Measurements from ENCODE around the gene DOCK2.

DOCK2 gene

DNA sequence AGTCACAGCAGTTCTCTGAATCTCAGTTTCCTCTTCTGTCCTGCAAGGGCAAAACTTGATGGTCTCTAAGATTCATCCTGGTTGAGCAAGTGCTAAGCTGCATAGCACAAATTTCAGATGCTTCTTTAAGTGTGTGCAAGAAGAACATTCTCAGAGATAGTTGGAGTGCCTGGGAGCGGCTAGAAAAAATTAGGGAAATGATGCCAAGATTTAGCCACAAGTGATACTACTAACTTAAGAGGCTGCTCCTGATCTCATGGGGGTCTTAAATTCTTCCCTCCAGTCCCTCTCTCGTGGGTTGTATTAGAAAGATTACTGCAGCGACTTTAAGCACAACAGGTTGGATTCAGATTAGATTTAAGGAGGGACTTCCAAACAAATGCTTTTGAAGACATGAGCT lies 319.1 kb downstream of the DOCK2 start:
- DNase-seq = no peak

DNA sequence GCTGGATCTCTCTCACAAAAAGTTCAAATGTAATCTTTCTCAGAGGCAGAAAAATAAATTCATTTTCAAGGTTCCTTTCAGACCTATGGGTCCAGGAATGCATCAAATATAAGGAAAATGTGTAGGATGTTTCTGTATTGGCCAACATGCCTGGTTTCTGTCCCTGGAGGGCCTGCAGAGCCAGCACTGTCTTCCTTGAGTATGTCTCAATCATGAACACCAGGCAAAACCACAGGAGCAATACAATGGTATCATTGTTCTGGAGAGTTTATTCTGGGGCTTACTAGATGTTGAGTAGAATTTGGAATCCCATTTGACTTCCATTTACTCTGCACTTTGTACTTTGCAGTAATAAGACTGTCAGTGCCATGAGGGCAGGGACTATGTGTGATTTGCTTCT lies 319.7 kb downstream of the DOCK2 start:
- no peak for DNase-seq

DNA sequence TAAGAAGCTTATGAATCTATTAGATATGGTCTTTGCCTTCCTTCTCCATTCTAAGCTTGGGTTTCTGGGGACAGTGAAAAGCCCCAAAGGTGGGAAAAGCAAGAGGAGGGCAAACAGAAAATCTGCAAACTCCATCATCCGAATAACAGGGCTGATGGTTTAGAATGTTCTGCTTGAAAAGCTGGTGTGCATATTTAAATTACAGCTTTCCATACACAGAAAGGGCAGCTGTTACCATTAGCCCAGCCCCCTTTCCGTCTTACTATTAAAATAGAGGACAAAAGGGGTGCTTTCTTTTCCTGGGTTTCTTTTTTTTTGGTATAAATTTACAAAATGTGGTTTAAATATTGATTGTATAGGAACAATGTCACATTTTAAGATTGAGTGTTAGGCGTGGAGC lies 321.2 kb downstream of the DOCK2 start:
- no peak for DNase-seq

DNA sequence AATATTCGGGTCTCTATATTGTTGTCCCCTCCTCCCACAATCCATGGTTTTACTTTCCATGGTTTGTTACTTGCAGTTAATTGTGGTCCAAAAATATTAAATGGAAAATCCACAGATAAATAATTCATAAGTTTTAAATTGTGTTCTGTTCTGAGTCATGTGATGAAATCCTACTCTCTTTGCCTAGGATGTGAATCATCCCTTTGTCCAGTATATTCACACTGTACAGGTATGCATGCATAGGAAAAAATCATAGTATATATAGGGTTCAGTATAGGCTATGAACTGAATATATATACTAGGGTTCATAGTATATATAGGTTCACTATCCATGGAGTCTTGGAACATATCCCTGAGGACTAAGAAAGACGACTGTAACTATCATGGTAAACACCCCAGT lies 323.6 kb downstream of the DOCK2 start:
- DNase-seq = no peak

DNA sequence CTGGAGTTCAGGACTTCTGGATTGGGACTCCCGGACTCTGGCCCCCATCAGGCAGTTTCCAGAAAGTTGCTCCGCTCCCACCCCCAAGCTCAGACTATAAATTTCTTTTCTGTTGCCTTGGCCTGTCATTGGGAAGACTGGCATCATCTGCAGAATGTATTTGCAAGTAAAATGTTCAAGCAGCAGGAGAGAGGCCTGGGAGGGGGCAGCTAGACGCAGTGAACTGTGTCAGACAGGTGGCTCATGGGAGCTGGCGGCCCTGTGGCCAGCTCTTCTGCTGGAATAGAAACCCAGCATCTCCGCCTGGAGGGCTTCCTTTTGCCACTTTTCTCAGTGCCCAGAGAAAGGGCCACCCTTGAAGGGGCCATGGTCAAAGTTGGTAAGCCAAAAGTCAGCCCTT lies 327.2 kb downstream of the DOCK2 start:
- no peak for DNase-seq

DNA sequence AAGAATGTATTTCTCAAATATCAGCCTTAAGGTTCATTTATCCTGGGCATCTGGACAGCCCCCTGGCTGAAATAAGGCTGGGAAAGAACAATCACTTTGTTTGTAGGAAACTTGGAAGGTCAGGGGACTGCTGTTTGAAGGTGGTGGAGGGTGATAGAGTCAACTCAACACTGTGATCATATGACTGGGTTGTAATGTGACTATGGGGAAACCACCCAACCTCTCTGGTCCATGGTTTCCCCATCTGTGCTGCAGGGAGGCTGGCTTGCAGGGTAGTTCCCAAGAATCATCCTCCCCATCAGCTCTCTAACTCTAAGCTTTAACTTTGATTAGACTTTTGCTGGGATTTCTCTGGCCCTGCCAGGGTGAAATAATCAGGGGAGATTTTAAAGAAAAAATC lies 333.3 kb downstream of the DOCK2 start:
- no peak for DNase-seq

DNA sequence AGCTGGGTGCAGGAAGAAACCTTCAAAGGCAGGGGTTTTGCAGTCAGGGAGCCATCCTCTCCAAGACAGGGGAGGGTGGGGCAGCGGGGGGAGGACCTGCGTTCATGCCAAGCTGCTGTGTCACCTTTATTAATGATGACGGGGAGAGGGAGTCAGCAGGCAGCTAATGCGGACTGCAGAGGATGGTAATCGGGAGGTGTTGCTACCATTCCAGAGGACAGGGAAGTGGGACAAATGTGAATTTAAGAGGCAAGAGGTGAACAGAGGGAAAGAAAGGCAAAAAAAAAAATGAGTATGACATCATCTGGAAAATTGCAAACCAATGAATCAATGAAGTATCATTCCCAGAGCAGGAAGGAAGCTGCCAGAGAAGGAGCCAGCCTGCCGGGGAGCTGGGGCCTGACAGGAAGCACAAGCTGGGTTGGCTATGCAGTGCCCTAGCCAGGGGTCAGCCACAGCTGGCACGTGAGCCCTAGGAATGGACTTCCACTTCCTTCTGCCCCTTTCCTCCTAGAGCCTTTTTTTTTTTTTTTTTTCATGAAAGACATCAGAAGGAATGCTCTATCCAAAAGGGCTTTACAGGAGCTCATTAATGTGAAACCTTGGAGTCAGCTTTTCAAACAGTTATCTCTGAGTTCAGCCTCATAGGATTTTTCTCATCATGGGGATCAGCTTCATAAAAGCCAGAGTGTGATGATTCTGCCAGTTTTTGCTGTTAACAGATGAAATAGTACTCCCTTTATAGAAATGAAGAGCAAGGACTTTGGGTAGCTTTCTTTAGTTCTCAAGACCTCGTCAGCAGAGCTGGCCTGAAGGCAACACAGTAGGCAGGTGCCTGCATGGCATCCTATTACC lies 334.1 kb downstream of the DOCK2 start:
- peak; percentile 71 for DNase-seq

DNA sequence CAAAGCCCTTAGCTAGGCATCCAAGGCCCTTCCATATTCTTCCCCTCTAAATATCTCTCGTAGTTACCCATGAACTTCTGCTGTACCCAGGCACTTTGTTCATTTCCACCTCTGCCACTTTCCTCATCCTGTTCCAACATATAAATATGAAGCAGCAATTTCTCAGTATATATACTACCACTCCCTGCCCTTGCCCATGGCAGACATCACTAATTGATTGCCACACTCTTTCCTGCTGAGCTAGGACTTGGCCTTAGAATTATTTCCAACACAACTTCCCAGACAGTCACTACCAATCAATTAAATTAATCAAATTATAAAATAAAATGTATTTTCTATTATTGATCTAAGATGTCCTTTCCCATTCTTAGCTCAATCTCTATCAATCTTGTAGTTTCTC lies 334.7 kb downstream of the DOCK2 start:
- DNase-seq = no peak

DNA sequence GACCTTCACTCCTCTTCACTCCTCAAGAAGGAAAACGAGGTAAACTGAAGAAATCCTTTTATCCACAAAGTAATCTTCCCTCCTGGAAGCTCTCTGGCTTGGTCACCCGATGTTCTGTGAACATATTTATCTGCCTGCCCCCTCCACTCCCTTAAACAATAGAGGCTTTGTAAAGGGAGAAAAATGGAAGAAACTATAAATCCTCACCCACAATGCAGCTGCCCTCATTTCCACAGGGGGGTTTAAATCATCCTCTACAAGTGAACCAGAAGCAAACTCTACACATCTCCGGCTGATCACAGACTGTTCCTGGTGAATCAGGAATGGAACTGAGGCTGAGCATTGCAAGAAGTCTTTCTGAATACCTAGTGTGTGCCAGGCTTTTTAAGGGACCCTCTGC lies 336.0 kb downstream of the DOCK2 start:
- no peak for DNase-seq

DNA sequence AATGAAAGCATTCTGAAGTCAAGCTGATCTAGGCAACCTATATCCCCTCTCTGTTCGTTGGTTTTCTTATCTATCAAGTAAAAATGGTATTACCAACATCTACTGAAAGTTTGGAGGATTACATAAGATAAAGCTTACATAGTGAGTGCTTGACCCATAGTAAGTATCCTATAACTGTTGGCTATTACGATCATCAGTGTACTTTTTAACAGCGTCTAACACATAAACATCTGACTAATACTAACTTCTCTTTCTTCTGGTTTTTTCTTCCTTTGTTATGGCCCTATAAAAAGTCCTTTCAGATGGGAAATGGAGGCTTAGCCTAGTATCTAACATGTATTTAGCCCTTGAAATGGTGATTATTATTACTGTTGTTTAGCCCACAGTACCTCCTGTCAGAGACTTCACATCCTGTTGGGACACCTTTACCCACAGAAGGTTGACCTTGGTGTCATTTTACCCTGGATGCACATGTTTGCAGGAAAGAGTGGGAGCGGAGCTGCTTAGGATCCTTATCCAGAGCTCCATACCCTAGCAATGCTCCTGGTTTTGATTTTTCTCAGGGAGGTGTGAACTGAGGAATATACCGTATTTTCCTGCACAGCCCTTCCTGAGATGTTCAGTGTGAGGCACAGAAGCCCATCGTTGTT lies 337.2 kb downstream of the DOCK2 start:
- DNase-seq = no peak

DNA sequence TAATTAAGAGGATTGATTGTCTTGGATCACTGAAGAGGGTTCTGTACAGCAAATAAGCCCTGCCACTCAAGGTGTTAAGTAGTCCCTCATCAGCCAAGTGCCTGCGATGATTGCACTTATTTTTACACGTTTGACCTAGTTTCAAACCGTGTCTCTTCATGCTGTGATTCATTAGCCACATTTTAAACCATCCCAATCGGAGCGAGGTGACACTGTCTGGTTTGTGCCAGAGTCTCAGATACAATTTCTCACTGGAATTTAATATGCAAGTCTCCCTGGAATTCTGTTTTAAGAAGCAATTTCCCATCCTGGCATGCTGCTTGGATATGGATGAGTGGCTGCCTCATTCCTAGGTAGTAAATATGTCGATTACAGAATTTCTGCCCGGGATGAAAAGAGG lies 341.6 kb downstream of the DOCK2 start:
- peak; percentile 24 for DNase-seq

DNA sequence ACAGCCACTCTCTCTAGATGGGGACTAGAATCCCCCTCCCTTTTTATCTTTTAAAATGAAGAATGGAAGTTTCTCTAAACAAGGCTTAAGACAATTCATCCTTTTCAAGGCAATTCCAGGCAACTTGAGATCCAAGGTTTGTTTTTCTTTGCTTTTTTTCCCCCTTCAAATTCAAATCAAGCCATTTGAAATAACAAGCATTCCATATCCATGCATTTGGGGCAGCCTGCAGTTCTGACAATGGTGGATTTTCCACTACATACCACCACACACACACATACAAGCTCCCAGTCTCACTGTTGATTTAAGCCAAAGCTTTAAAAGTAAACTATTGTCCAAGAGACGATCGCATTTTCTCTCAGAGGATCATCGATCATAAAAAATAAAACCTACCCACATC lies 342.8 kb downstream of the DOCK2 start:
- no peak for DNase-seq

DNA sequence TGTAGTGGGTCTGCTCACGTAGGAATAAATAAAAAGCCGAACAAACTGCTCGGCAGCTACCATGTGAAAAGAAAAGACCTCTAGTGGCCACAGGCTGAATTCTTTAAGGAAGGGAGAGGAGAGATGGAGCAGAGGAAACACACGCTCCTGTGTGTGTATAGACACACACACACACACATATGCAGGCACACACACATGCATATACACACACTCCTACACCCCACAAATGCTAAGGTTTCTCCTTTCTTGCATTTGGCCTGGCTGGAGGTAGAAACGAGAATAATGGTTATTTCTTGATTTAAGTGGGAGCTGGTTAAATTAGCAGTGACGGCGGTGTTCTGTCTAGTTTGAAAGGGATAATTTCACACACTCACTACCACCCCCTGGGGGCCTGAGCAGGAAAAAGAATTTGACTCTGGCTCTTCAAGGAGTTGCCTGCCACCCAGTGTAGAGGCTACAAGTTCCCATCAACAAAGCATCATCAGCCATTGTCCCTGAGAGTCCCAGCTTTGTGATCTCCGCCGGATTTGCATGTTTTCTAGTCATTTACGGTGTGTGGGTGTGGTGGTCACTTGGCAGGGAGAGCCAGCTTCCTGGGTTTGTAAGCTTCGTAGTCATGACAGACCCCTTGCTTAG lies 343.5 kb downstream of the DOCK2 start, which contains the start of gene INSYN2B:
Gene INSYN2B, minus strand, starts transcription at position 78 of the 636 bp plus-strand sequence. CDS start 96,597 bp downstream, outside the sequence.
- peak; percentile 96 for DNase-seq

DNA sequence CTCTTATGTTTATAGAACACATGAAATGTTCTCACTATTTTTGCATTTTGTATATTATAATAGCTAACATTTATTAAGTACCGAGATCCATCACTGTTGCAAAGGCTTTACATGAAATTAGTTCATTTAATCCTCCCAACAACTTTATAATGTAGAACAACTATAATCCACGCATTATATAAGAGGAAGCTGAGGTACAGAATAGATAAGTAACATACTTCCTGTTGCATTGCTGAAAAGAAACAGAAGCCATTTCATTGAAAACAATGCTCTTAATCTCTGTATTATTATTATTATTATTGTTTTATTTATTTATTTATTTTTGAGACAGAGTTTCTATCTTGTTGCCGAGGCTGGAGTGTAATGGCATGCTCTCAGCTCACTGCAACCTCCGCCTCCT lies 351.1 kb downstream of the DOCK2 start:
- DNase-seq = no peak

DNA sequence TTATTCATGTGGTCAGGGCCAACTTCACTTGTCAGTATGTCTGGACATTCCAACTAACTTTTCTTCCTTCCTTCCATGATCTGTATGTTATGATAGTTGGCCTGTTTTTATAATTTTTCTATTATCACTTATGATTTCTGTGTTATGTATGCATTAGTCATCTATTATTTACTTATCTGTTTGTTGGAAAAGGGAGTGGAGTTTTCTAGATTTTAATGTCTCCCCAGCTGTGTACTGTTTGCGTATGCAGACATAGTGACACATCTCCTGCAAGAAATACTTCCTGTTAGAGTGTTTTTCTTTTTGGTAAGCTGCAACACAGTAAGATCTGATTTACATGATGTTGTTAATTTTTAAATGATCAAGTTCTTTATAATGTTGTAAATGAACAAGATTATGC lies 351.9 kb downstream of the DOCK2 start:
- DNase-seq = no peak

DNA sequence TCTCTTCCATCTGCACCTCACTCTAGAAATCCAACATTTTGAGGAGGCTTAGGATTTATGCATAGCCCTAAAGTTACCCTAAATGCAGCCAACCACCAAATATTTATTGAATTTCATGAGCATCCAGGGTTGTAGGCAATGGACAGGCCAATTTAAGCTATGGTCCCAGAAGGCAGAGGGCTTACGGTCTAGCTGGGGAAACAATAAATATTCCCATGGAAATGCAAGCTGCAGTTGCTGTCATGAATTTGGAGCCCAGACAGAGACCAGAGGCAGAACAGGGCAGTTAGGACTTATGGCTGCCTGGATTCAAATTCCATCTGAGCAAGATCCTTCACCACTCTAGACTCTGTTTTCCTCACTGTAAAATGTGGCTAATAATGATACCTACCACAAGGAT lies 352.3 kb downstream of the DOCK2 start:
- no peak for DNase-seq

DNA sequence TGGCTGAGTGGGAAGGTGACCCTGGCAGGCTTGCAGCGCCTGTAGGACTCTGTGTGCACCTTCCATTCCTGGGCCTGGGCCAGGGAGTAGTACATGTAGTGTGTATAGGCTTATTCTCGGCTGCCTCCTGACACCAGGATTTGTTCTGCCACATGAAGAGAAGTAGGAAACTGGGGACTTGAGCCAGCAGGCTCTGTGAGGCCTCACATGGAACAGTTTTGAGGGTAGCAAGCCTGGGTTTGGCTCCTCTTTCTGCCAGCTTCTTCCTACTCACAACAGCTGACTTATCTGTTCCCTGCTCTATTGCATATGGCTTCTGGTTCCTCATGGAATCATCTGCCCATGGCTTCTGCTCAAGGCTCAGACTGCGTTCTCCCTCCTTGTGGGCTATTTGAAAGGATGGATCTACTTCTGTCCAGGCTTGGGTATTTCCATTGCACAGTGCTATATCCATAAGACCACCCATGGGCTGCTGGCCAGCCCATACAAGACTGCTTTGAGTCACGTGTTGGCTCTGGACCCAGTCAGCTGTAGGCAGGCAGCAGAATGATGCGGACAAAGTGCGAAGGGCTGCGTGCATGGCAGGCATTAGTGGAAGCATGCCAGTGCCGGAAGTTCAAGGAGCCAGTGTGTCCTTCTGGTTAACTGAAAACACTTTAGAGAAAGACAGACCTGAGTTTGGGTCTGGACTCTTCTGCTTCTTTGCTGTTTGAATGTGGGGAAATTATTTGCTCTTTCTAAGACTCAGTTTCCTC lies 354.2 kb downstream of the DOCK2 start:
- no peak for DNase-seq

DNA sequence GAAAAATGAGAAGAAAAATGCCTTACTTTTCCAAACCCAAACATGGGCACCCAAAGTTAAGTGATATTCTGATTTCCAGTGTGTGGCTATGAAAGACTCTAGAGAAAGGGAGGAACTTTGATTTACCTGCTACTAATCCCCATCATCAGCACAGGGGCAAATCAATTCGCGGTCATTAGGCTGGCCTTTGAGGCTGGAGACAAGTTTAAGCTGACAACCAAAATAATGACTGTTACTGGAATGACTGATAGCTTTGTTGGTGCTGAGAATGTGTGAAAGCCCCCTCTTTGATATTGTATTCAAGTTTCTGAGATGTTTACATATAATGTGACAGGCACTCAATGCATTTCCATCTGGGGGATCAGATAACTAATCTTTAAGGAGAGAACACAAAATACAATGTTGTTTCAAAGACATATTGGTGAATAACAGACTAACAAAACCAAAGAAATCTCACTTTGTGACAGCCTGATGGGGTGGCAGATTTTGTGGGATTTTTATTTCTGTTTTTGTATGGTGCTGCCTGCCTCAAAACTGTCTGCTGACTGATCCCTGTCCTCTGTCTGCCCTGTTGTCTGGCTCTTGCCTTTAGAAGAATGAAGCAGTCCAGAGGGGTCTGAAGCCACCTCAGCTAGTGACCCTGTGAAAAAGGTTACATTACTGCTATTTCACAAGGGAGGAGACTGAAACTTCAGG lies 355.9 kb downstream of the DOCK2 start:
- DNase-seq = no peak

DNA sequence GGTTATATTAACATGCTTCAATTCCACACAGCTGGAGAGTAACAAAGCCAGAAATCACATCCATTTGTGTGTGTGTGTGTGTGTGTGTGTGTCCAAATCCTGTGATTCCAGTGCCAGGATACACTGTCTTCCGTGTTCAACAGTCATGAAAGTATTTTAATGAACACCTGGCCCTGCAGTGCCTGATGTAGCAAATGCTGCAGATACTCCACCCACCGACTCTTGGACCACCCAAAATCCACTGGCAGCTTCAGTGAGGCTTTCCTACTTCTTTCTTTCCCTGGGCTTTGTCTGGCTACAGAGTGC lies 356.4 kb downstream of the DOCK2 start:
- DNase-seq = no peak

DNA sequence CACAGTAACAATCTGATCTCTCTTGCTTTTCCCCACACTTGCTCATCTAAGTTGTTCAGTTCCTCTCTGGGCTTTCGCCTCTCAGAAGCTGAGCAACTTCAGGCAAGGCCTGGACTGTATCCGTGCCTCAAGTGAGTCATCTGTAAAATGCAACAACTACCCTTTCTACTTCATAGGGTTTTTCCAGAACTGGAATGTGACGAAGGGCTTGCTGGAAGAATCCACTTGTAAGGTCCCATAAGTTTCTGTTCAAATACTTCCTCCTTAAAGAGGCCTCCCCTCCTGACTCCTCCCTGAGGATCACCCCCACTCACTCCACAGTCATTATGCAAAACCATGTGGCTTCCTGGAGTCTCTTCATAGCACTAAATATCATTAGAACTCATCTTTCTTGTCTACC lies 360.7 kb downstream of the DOCK2 start:
- no peak for DNase-seq

DNA sequence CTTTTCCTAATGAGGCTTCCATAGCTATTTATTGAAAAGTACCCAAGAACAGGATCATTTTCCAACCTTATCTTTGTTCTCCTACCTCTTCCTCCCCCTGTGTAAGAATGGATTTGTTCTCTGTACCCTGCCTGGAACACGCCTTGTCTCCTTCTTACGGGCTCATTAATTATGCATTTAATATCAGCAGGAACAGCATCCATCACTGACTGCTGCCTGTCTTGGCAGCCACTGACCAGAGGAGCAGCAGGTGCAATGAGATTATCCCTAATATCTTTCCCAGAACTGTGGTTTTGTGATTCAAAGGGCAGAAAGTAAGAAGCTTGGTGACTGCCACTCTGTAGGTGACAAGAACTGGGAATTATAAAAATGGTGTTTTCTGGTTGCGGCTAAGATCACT lies 362.5 kb downstream of the DOCK2 start:
- no peak for DNase-seq

DNA sequence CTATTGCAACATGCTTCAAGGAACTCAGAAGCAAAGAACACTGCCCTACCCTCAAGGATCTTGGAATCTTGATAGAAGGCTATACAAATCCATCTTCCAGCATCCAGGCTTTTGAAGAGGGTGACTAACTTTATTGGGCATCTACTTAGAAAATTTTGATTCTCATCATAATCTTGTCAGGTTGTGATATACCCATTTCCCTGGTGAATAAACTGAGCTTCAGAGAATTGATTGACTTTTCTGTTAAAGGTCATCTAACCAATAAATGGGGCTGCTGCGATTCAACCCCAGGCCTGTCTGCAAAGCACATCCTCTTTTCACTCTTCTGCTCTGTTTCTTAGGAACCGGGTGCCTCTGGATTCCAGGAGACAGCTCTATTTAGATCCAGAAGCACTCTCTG lies 363.1 kb downstream of the DOCK2 start:
- no peak for DNase-seq

DNA sequence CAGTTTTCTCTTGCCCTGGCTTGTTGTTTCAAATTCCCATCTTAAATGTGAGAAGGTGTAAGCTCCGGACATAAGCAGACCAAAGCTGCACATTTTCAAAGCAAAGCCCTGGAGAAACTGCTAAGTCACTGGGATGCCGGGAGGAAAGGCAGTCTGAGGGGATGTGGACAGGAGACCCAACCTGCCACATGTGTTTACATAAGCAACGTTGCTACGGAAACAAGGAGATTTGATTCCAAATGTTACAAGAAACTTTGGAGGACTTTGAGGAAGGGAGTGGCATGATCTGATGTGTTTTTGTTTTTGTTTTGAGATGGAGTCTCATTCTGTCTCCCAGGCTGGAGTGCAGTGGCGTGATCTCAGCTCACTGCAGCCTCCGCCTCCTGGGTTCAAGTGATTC lies 368.9 kb downstream of the DOCK2 start:
- DNase-seq = no peak

Measured in kidney glomerular epithelial cell (primary cell).